LNCaP clone FGC (cell line): ENCODE measurements around the gene GSK3B.

Experiments used
- DNase-seq: peaks from one replicate; pipeline ENCODE4 v3.0.0-alpha.2; 2011; ENCODE audit warnings: low read depth
- H3K4me3 ChIP-seq: 2 replicates; pipeline ENCODE4 v1.5.1; 2011; ENCODE audit warnings: mild to moderate bottlenecking, low read depth, low read length, control low read depth
- CTCF ChIP-seq: IDR thresholded peaks from 2 replicates; pipeline ENCODE4 v1.5.1; 2012; ENCODE audit warnings: mild to moderate bottlenecking; ENCODE audit not compliant: control insufficient read depth, insufficient read depth; ENCODE audit errors: extremely low read depth

The GSK3B gene

GRCh38 chr3:119815716-119816115, 278.5 kb downstream of the GSK3B start:
- DNase-seq, result no peak
- TF ChIP-seq CTCF, result no peak
- H3K4me3 ChIP-seq, result no peak overlapping the region

- H3K4me3 ChIP-seq, result no peak overlapping the region
- DNase-seq, result no peak
- TF ChIP-seq CTCF, result no peak
Observed at GRCh38 chr3:119812491-119813058, 281.7 kb downstream of the GSK3B start.

GRCh38 chr3:119810018-119810435, 284.2 kb downstream of the GSK3B start:
- no peak for TF ChIP-seq CTCF
- no peak overlapping the region for H3K4me3 ChIP-seq
- DNase-seq, result no peak

GRCh38 chr3:119809249-119810017, 284.8 kb downstream of the GSK3B start:
- no peak for DNase-seq
- no peak for TF ChIP-seq CTCF
- H3K4me3 ChIP-seq, result no peak overlapping the region

GRCh38 chr3:119808843-119809242, 285.4 kb downstream of the GSK3B start:
- TF ChIP-seq CTCF, result no peak
- H3K4me3 ChIP-seq, result no peak overlapping the region
- DNase-seq, result no peak

GRCh38 chr3:119808244-119808643, 286.0 kb downstream of the GSK3B start:
- no peak for TF ChIP-seq CTCF
- DNase-seq, result no peak
- H3K4me3 ChIP-seq, result no peak overlapping the region
